Activated CD4-positive, alpha-beta T cell treated with anti-CD3 and anti-CD28 coated beads, Interleukin-2, amount 10 ng/mL, durations not matched to agents 24 days and 14 days (primary cell): ENCODE data around the gene TMIGD2. TPM values are rescaled to one million over a fixed set of nuclear protein-coding genes. Genes with fewer than 3 reads are reported as not detected.
"Not testable (repeated sequence)": the region's sequence is repeated elsewhere in the genome, so short reads cannot be mapped to it uniquely, and the experiment has no call there.

Source experiments
- DNase-seq: peaks from one replicate; pipeline ENCODE4 v3.0.0; 2022
- H3K27ac Mint-ChIP-seq: one replicate; pipeline ENCODE4 v1.8.0; 2022; ENCODE audit warnings: mild to moderate bottlenecking, mixed read lengths
- H3K27me3 Mint-ChIP-seq: one replicate; pipeline ENCODE4 v1.8.0; 2022; ENCODE audit warnings: mixed read lengths
- H3K36me3 Mint-ChIP-seq: one replicate; pipeline ENCODE4 v1.8.0; 2022; ENCODE audit warnings: low read depth, mild to moderate bottlenecking, mixed read lengths
- H3K4me1 Mint-ChIP-seq: one replicate; pipeline ENCODE4 v1.8.0; 2021; ENCODE audit warnings: mixed read lengths
- H3K4me3 Mint-ChIP-seq: one replicate; pipeline ENCODE4 v1.8.0; 2022; ENCODE audit warnings: mild to moderate bottlenecking, moderate library complexity, mixed read lengths
- H3K9me3 Mint-ChIP-seq: one replicate; pipeline ENCODE4 v1.8.0; 2021; ENCODE audit warnings: mixed read lengths
- intact Hi-C: fragments of 100-400 bp; cut with micrococcal nuclease; formaldehyde crosslinking; loops from one replicate; pipeline ENCODE4 v1.15.1; 2023
- total RNA-seq: library from RNA; stranded (reverse); gene quantifications from 2 replicates; pipeline ENCODE4 v1.2.3, GENCODE V29; 2022

TMIGD2 gene
- total RNA-seq, 1 donor from 2014 or later, result 14.0 TPM

DNA sequence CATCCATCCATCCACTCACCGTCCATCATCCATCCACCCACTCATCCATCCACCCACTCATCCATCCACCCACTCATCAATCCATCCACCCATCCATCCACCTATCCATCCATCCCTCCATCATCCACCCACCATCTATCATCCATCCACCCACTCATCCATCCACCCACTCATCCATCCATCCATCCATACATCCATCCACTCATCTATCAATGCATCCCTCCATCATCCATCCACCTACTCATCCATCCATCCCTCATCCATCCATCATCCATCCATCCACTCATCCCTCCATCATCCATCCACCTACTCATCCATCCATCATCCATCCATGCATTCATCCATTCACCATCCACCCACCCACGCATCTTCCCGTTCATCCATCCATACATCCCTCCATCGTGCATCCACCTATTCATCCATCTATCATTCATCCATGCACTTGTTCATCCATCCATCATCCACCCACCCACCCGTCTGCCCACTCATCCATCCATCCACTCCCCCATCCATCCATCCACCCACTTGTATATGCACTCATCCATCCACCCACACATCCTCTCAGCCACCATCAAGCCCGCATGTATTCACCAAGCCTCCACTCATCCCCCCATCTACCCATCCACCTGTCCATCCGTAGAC lies 32.9 kb upstream of the TMIGD2 start:
- no peaks in the 10 kb centered on the region for H3K27me3 Mint-ChIP-seq
- intact Hi-C loops, result no loop called here
- no peak overlapping the region for H3K4me3 Mint-ChIP-seq
- H3K9me3 Mint-ChIP-seq, result peaks cover 15% of the 10 kb centered on the region
- DNase-seq, result no peak
- H3K36me3 Mint-ChIP-seq, result peaks cover 16% of the 10 kb centered on the region
- H3K27ac Mint-ChIP-seq, result no peak overlapping the region
- H3K4me1 Mint-ChIP-seq, result peaks cover 19% of the 10 kb centered on the region

DNA sequence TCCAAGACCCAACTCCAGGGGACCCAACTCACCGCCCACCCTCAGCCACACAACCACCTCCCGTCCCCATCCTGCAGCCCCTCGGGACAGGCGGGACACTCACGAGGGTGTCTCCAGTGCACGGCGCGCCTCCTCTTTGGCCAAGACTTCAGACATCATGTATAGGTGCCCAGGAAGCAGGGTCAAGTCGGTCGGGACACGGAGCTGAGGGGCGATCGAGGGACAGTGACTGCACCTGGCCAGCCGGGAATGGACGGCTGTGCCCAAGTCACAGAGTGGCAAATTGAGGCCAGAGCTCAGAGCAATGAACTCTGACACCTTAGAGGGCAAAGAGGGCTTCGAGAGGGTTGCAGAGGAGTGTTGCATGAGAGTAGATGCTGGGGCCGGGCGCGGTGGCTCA lies 27.7 kb upstream of the TMIGD2 start:
- Mint-ChIP-seq H3K27ac (peak overlapping the region; percentile 34), H3K27me3 (peaks cover 6% of the 10 kb centered on the region), H3K4me1 (peaks cover 26% of the 10 kb centered on the region), H3K9me3 (peaks cover 8% of the 10 kb centered on the region), H3K36me3 (peaks cover 22% of the 10 kb centered on the region), H3K4me3 (peak overlapping the region; percentile 55)
- intact Hi-C loops, result no loop called here
- no peak for DNase-seq

DNA sequence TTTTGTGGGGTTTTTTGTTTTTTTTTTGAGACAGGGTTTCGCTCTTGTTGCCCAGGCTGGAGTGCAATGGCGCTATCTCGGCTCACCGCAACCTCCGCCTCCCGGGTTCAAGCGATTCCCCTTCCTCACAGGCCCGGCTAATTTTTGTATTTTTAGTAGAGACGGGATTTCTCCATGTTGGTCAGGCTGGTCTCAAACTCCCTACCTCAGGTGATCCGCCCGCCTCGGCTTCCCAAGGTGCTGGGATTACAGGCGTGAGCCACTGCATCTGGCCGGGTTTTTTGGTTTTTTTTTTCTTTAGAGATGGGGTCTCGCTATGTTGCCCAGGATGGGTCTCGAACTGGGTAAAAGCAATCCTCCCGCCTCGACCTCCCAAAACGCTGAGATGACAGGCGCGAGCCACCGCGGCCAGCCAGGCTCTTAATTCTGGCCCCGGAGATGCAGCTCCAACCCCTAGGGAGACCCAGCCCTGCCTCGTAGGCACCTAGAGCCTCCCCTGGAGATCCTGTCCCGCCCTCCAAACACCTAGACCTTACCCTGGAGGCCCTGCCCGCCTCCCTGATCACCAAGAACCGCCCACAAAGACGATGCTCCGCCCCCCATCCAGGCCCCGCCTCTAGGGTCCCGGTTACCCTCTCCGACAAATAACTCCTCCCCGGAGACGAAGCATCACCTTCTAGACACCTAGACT lies 26.9 kb upstream of the TMIGD2 start:
- Mint-ChIP-seq H3K4me1 (peaks cover 26% of the 10 kb centered on the region), H3K36me3 (peaks cover 15% of the 10 kb centered on the region), H3K27ac (peak overlapping the region; percentile 93), H3K4me3 (peak overlapping the region; percentile 90)
- peak; percentile 77 for DNase-seq
- not testable (repeated sequence) for H3K27me3 Mint-ChIP-seq, H3K9me3 Mint-ChIP-seq
- intact Hi-C loops, result loop anchor here (1.0 kb wide), 2 partner anchors 13 to 82 kb away; partner anchors contain the start of gene YJU2

DNA sequence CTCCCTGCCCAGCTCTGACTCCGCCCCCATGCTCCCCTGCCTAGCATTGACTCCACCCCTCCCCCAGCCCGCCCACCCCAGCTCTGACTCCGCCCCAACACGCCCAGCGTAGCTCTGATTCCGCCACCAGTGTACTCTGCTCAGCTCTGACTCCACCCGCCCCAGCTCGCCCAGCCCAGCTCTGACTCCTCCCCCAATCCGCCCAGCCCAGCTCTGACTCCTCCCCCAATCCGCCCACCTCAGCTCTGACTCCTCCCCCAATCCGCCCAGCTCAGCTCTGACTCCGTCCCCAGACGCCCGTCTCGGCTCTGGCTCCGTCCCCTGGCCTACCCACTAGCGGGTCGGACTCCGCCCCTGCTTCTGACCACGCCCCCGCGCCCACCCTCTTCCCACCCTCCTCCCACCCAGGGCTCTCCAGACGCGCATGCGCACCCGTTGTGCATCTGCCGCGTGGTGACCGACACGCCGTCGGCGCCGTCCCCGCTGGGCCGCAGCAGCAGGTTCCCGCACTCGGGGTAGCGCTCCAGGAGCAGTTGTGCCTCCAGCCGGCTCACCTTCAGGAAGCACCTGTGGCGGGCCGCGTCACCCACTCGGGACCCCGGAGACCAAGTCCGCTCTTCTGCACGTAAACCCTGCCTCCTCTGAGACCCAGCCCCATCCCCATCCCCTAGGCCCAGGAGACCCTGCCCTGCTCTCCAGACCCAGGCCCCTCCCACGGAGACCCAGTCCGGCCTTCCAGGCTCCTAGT lies 26.2 kb upstream of the TMIGD2 start:
- intact Hi-C loops, result loop anchor here (1.0 kb wide), 2 partner anchors 14 to 81 kb away; partner anchors contain the start of gene YJU2
- H3K4me1 Mint-ChIP-seq, result peaks cover 26% of the 10 kb centered on the region
- peak; percentile 96 for DNase-seq
- H3K9me3 Mint-ChIP-seq, result no peaks in the 10 kb centered on the region
- H3K27me3 Mint-ChIP-seq, result peaks cover 6% of the 10 kb centered on the region
- H3K27ac Mint-ChIP-seq, result peak overlapping the region; percentile 93
- H3K36me3 Mint-ChIP-seq, result peaks cover 15% of the 10 kb centered on the region
- H3K4me3 Mint-ChIP-seq, result peak overlapping the region; percentile 90

DNA sequence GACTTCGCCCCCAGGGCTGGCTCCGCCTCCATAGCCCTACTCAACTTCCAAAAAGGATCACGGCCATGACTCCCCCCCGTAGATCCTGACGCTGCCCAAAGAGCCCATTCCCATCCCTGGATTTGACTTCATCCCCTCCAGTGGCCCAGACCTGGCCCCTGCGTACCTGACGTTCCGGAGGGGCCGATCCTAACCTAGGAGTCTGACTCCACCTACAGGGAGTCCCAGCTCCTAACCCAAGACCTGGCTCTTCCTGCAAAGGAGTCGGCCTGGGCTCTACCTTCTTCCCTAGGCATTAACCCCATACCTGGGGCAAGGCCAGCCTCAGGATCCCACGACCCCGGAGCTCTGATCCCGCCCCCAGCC lies 25.7 kb upstream of the TMIGD2 start:
- H3K27ac Mint-ChIP-seq, result peak overlapping the region; percentile 93
- peaks cover 15% of the 10 kb centered on the region for H3K36me3 Mint-ChIP-seq
- H3K9me3 Mint-ChIP-seq, result no peaks in the 10 kb centered on the region
- H3K4me1 Mint-ChIP-seq, result peaks cover 26% of the 10 kb centered on the region
- H3K4me3 Mint-ChIP-seq, result peak overlapping the region; percentile 90
- no peak for DNase-seq
- peaks cover 6% of the 10 kb centered on the region for H3K27me3 Mint-ChIP-seq
- intact Hi-C loops, result loop anchor here (1.0 to 2.0 kb wide), 3 partner anchors 14 to 81 kb away; partner anchors contain the start of genes FSD1 and YJU2

DNA sequence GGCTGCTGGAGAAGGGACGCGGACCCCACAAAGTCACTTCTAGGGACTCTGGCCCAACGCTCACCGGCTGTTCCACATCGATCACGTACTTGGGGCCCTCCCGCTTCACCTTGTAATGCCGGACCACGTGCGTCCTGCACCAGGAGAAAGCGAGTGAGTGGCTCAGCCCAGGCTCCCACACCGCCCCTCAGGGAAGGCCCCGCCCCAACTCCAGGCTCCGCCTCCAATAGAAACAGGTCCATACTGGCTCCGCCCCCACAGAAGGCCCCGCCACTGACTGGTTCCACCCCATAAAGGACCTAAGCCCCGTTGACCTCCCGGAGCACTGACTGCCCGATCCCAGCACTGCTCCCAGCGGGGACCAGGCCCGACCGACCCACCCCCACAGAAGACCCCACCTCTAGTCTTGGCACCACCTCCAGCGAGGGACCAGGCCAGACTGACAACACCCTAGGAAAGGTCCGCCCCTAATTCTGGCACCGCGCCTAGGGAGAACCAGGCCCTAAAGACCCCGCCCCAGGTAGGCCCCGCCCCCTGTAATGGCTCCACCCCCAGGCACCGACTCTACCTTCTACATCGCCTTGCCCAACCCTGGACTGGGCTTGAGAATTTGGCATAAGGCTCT lies 25.2 kb upstream of the TMIGD2 start:
- H3K36me3 Mint-ChIP-seq, result peaks cover 15% of the 10 kb centered on the region
- H3K27ac Mint-ChIP-seq, result peak overlapping the region; percentile 58
- DNase-seq, result peak; percentile 93
- H3K4me3 Mint-ChIP-seq, result peak overlapping the region; percentile 90
- H3K27me3 Mint-ChIP-seq, result peaks cover 6% of the 10 kb centered on the region
- H3K9me3 Mint-ChIP-seq, result no peaks in the 10 kb centered on the region
- H3K4me1 Mint-ChIP-seq, result peaks cover 26% of the 10 kb centered on the region
- intact Hi-C loops, result loop anchor here (2.0 kb wide), 1 partner anchor 23 kb away; the partner anchor contains the start of gene FSD1

DNA sequence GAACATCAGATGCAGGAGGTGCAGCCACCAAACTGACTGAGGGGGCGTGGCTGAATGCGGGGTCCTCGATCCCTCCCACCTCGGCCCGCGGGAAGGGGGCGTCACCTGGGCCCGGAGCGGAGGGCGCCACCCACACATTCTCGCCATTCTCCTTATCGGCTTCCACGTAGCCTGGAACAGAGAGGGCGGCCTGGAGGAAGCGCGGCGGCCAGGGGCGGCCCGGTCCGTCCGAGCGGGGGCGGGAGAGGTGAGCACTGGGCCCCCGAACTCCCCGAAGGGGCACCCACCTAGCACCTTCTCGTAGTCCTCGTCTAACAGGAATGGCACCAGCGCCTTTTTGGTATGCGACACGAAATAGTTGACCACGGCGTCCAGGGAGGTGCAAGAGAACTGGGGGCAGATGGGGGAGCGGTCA lies 24.7 kb upstream of the TMIGD2 start:
- Mint-ChIP-seq H3K27ac (no peak overlapping the region), H3K36me3 (peaks cover 15% of the 10 kb centered on the region), H3K4me1 (peaks cover 26% of the 10 kb centered on the region), H3K9me3 (no peaks in the 10 kb centered on the region), H3K27me3 (peaks cover 6% of the 10 kb centered on the region), H3K4me3 (peak overlapping the region; percentile 90)
- intact Hi-C loops, result loop anchor here (2.0 kb wide), 1 partner anchor 22 kb away; the partner anchor contains the start of gene FSD1
- peak; percentile 70 for DNase-seq

DNA sequence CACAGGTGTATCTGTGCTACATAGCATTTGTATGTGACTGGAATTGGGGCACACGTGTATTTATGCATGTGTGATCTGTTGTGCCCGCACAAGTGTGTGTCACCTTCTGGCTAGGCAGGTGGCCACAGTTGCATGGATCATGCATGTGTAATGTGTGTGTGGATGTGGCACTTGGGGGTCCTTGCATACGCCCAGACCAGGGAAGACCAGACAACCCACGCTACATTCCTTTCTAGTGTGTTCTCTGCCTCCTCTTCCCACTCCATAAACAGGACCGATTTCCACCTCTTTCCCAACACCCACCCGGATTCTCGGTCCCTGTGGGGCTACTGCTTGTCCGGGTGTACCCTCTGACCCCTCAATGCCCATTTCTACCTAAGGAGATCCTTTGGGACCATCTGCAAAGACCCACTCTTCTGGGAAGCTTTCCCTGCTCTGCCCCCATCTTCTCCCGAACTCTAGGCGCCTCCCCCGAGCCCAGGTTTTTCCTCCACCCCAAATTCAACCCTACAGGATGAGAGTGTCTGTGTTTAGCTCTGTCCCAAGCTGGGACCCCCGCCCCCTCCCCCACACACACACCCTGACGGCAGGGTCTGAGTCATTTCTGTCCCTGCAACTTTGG lies 24.1 kb upstream of the TMIGD2 start:
- Mint-ChIP-seq H3K4me3 (peak overlapping the region; percentile 63), H3K4me1 (peaks cover 26% of the 10 kb centered on the region), H3K9me3 (no peaks in the 10 kb centered on the region), H3K27me3 (peaks cover 6% of the 10 kb centered on the region), H3K27ac (peak overlapping the region; percentile 29), H3K36me3 (peaks cover 15% of the 10 kb centered on the region)
- intact Hi-C loops, result loop anchor here (2.0 kb wide), 1 partner anchor 22 kb away; the partner anchor contains the start of gene FSD1
- no peak for DNase-seq

DNA sequence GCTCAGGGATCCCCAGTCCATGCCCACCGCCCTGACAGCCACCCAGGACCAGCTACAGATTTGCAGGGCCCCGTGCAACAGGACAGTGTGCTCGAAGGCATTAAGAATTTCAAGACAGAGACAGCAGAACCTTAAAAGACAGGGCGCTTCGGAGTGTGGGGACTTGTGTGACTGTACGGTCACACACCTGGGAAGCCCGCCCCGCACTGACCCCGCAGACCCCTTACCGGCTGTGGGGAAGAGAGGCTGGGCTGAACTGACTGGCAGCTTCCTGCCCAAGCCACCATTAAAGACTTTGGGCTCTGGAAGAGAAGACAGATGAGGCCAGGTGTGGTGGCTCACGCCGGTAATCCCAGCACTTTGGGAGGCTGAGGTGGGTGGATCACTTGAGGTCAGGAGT lies 22.0 kb upstream of the TMIGD2 start:
- no peak for DNase-seq
- no peak overlapping the region for H3K27ac Mint-ChIP-seq
- peaks cover 6% of the 10 kb centered on the region for H3K27me3 Mint-ChIP-seq
- H3K36me3 Mint-ChIP-seq, result peaks cover 15% of the 10 kb centered on the region
- no peak overlapping the region for H3K4me3 Mint-ChIP-seq
- intact Hi-C loops, result no loop called here
- H3K9me3 Mint-ChIP-seq, result peaks cover 17% of the 10 kb centered on the region
- H3K4me1 Mint-ChIP-seq, result peaks cover 21% of the 10 kb centered on the region

DNA sequence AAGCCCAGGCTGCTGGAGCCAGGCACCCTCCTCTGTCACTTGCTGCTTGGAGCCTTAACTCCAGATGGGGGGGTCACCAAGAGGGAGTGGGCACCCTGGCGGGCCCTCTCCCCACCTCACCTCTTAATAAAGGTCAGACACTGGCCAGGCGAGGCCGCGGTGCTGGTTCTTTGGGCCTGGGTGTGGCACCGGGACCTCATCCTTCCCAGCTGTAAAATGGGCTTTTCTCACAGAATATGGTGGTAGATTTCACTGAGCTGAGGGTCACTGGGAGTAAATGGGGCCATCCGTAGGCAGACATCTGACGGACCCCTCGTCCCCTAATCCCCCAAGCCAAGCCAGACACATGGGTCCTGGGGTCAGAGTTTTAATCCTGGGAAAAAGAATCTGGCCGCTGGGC lies 21.5 kb upstream of the TMIGD2 start:
- Mint-ChIP-seq H3K36me3 (peaks cover 16% of the 10 kb centered on the region), H3K27me3 (peaks cover 6% of the 10 kb centered on the region), H3K4me3 (no peak overlapping the region), H3K9me3 (peaks cover 20% of the 10 kb centered on the region), H3K4me1 (peaks cover 19% of the 10 kb centered on the region), H3K27ac (no peak overlapping the region)
- DNase-seq, result no peak
- intact Hi-C loops, result no loop called here

DNA sequence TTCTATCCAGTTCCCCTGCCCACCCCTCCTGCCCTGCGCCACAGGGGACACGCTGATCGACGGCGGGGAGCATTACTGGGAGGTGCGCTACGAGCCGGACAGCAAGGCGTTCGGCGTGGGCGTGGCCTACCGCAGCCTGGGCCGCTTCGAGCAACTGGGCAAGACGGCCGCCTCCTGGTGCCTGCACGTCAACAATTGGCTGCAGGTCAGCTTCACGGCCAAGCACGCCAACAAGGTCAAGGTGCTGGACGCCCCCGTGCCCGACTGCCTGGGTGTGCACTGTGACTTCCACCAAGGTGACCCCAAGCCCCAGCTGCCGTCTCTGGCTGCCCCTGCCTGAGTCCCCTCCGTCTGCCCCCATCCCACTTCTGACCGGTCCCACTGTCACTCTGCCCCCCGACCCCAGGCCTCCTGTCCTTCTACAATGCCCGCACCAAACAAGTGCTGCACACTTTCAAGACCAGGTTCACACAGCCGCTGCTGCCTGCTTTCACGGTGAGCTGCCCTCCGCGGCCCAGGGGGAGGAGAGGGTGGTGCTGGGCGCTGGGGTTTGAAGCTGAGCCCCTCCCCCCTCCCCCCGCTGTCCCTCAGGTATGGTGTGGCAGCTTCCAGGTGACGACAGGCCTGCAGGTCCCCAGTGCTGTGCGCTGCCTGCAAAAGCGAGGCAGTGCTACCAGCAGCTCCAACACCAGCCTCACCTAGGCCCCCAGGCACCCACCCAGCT lies 20.9 kb upstream of the TMIGD2 start:
- no peak for DNase-seq
- H3K27ac Mint-ChIP-seq, result no peak overlapping the region
- peaks cover 13% of the 10 kb centered on the region for H3K4me1 Mint-ChIP-seq
- intact Hi-C loops, result no loop called here
- H3K9me3 Mint-ChIP-seq, result peaks cover 22% of the 10 kb centered on the region
- H3K27me3 Mint-ChIP-seq, result peaks cover 3% of the 10 kb centered on the region
- H3K36me3 Mint-ChIP-seq, result peaks cover 16% of the 10 kb centered on the region
- H3K4me3 Mint-ChIP-seq, result no peak overlapping the region

DNA sequence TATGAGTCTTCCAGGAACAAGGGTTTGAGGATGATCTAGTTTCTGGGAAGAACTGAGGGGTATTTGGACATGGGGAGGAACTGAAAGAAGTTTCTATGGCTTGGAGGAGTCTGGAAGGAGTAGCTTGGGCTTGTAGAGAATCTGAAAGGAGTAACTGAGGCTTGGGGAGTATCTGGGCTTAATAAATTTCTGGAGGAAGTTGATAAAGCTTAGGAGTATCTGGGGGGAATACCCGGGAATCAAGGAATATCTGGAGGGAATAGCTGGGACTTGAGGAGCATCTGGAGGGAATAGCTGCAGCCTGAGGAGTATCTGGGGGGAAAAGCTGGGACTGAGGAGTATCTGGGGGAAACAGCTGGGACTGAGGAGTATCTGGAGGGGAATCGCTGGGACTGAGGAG lies 18.2 kb upstream of the TMIGD2 start:
- DNase-seq, result no peak
- intact Hi-C loops, result no loop called here
- Mint-ChIP-seq H3K9me3 (peaks cover 24% of the 10 kb centered on the region), H3K27ac (no peak overlapping the region), H3K4me1 (no peaks in the 10 kb centered on the region), H3K27me3 (no peaks in the 10 kb centered on the region), H3K36me3 (peaks cover 28% of the 10 kb centered on the region), H3K4me3 (no peak overlapping the region)
